Measurements from ENCODE around the gene UNC5C. TPM values are rescaled to one million over a fixed set of nuclear protein-coding genes. Genes with fewer than 3 reads are reported as not detected.

UNC5C gene
- total and polyA plus RNA-seq, 2 of the 8 experiments (the other 6 are each of a cell fraction or from before 2014, with no cell fraction given) = 0.30 to 1.3 TPM

- Histone ChIP-seq H2BK12ac (ENCODE audit: low read depth, low read length) (no peak overlapping the region), H3K4me3 (ENCODE audit: extremely low read depth in 1 of 4, insufficient read depth in 2 of 4, low read depth in 3 of 4, low read length in 4 of 4) (no peak overlapping the region), H3K79me1 (ENCODE audit: low read depth, low read length) (no peaks in the 10 kb centered on the region), H4K20me1 (replicated peaks in 1 of 2; ENCODE audit: control insufficient read depth in 1 of 2, insufficient read depth in 2 of 2, low read length in 2 of 2) (no peaks in the 10 kb centered on the region), H3K9me3 (ENCODE audit: insufficient read depth in 2 of 2, low read depth in 1 of 2, low read length in 1 of 2) (no peaks in the 10 kb centered on the region), H3K9ac (replicated peaks in 1 of 4; ENCODE audit: extremely low read depth in 1 of 4, low read depth in 3 of 4, low read length in 3 of 4) (no peak overlapping the region), H3K4me2 (ENCODE audit: insufficient read depth in 1 of 2, low read depth in 2 of 2, low read length in 2 of 2) (no peak overlapping the region), H3K23me2 (ENCODE audit: low read depth, low read length) (no peaks in the 10 kb centered on the region), H3K36me3 (ENCODE audit: control insufficient read depth in 2 of 4, insufficient read depth in 4 of 4, low read length in 3 of 4) (no peaks in the 10 kb centered on the region), H3K27ac (ENCODE audit: low read depth, low read length) (no peak overlapping the region), H4K8ac (ENCODE audit: extremely low read depth, insufficient read depth, low read length) (no peak overlapping the region), H3K4ac (replicated peaks; ENCODE audit: insufficient read length, low read depth, low read length) (no peak overlapping the region), H4K5ac (ENCODE audit: insufficient read length, low read depth, low read length) (no peak overlapping the region), H3K14ac (ENCODE audit: insufficient read length) (no peak overlapping the region), H3K18ac (ENCODE audit: extremely low read depth, low read length) (no peak overlapping the region), H3K27me3 (replicated peaks in 1 of 4; ENCODE audit: control insufficient read depth in 3 of 4, extremely low read depth in 1 of 4, insufficient read depth in 3 of 4, low read length in 3 of 4) (no peaks in the 10 kb centered on the region), H2BK120ac (replicated peaks; ENCODE audit: low read depth, low read length) (no peak overlapping the region), H2BK5ac (ENCODE audit: low read depth, low read length) (no peak overlapping the region), H3K56ac (replicated peaks; ENCODE audit: insufficient read length, low read depth, low read length) (no peak overlapping the region), H3K23ac (ENCODE audit: insufficient read length) (no peak overlapping the region), H2AK5ac (ENCODE audit: low read depth, low read length) (no peak overlapping the region), H2BK20ac (ENCODE audit: low read length) (no peak overlapping the region), H2AFZ (ENCODE audit: low read length) (no peak overlapping the region), H2BK15ac (ENCODE audit: low read length) (no peak overlapping the region), H4K91ac (replicated peaks; ENCODE audit: insufficient read length, low read length) (no peak overlapping the region), H3K79me2 (ENCODE audit: control insufficient read depth in 1 of 2, insufficient read depth in 2 of 2, low read length in 2 of 2) (no peaks in the 10 kb centered on the region), H3K4me1 (replicated peaks in 1 of 4; ENCODE audit: control insufficient read depth in 3 of 4, insufficient read depth in 4 of 4, low read length in 3 of 4) (no peaks in the 10 kb centered on the region)
- ChIA-PET CTCF (ENCODE audit: partially characterized antibody) (interaction anchor here (0.6 to 1.4 kb wide), 3 partner anchors 28 to 270 kb away, joined by 3 to 4 read pairs (median 3); no protein-coding TSS in a partner anchor), POLR2A (ENCODE audit: partially characterized antibody) (no interaction called here)
- FAIRE-seq (no peak), DNase-seq (ENCODE audit: low read depth in 1 of 2, low spot score in 2 of 2) (no peak)
- WGBS, 2 experiments (ENCODE audit: extremely low coverage in 1 of 2, insufficient coverage in 1 of 2, insufficient read length in 1 of 2, insufficient replicate concordance in 2 of 2, low coverage in 1 of 2, low lambda C conversion rate in 2 of 2, missing lambda C conversion rate in 1 of 2) = 85% methylated on average over 5 of the region's 5 CpGs; no CpG with 5 or more reads in 1 of the 2 experiments
These were observed 9.7 kb downstream of the UNC5C start for GRCh38 chr4:95539106-95539505.
